ENCODE results near the gene NOB1.

The NOB1 gene

DNA sequence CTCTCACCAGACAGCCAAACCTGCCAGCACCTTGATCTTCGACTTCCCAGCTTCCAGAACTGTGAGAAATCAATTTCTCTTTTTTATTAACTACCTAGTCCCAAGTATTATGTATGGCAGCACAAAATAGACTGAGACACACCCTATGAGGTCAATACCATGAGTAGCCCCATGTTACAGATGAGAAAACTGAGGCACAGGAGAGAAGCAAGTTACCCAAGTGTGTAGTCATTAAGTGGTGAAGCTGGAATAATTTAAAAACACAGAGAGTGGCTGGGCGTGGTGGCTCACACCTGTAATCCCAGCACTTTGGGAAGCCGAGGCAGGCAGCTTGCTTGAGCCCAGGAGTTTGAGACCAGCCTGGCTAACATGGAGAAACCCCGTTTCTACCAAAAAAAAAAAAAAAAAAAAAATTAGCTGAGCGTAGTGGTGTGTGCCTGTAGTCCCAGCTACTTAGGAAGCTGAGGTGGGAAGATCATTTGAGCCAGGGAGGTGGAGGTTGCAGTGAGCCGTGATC lies 33.2 kb downstream of the NOB1 start:
- no peak for DNase-seq (ENCODE audit: low read depth)

DNA sequence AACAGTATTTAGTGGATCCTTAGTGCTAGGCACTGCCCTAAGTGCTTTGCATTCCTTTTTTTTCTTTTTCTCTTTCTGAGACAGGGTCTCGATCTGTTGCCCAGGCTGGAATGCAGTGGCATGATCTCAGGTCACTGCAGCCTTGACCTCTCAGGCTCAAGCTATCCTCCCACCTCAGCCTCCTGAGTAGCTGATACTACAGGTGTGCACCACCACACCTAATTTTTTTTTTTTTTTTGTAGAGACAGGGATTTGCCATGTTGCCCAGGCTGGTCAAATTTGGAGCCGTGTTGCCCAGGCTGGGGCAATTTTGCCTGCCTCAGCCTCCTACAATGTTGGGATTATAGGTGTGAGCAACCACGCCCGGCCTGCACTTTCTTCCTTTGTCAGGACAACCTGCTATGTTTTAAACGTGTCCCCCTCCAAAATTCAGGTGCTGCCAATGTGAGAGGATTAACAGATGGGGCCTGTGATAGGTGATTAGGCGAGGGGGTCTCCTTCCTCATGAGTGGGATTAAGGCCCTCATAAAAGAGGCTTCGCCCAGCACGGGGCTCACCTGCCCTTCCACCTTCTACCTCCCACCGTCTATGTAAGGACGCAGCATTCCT lies 33.8 kb downstream of the NOB1 start:
- DNase-seq (ENCODE audit: low read depth) = no peak

DNA sequence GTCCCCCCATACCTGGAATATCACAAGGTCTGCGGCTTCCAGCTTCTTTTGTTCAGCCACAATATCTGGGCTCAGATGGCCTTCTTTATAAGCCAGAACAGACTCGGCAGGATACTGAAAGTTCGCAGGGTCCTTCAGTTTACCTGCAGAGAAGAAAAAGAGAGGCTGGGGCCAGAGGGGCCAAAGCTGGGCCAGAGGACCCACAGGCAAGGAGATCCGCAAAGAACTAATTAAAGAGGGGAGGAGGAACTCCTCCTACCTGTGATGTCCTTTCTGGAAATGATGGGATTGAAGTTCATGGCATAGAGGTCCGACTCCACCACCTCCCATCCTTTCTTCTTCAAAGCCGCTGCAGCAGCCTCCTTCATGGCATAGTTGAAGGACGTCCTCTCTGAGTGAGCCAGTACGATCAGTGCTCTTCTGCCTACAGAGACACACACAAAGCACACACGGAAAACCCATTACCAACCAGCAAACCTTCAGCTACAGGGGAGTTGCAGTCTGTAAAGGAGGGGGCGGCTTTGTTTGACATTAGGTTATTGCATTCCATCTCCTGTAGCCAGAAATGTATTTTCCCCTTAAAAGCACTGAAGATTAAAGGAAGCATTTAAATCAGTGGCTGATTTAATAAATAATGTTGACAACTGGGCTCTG lies 36.5 kb downstream of the NOB1 start:
- DNase-seq (ENCODE audit: low read depth) = no peak

DNA sequence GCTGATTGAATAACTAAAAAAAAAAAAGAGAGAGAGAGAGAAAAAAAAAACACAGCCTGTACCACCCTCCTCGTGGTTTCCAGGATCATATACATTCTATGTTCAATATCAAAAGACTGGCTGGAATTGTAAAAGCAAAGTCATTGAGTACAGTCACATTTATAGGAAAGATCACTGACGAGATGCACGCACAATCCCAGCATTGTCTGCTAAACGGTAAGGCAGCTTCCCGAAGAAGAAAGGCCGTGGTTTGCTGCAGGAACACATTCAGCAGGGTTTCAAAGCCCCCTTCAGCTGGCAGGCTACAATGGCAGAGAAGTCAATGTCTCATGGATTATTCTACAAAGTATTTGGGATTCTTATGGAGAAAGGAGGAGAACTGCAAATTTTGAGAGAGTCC lies 37.7 kb downstream of the NOB1 start:
- DNase-seq (ENCODE audit: low read depth) = no peak

DNA sequence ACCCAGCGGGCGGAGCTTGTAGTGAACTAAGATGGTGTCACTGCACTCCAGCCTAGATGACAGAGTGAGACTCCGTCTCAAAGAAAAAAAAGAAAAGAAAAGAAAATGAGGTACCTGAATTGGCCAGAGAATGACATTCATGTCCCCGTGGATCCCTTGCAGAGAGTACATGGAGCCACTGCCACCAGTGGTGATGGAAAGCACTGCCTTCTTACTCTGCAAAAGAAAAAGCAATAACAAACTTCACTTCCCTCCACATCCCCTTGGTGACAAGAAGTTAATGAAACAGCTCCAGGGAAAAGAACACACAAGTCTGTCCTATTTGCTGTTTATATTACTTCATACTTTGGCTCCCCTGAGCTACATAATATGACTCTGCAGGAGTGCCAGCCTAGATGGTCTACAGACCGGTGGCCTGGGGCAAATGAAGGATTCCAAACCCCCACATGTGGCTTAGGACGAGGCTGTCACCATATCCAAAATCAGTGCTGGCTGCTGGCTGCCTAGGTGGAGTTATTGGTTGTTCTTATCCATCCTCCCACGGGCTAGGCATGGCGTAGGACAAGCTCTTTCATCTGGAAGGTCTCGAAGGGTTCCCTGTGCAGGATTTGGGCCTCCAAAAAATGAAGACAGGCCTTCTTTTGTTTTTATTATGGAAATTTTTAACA lies 41.7 kb downstream of the NOB1 start:
- DNase-seq (ENCODE audit: low read depth) = no peak

DNA sequence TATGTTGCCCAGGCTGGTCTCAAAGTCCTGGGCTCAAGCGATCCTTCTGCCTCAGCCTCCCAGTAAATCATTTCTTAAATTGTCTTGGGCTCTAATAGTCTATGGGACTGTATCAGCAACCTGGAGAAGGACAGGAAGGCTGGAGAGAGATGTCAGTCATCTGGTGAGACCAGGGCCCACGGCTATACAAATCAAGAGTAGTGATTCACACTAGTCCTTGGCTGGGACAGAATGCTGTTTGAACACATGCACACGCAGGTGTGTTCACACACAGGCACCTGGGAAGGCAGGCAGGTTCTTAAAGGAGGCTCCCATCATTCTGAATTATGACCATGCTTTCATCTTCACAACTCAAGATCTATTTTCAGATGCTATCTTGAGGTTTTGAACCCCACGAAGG lies 42.4 kb downstream of the NOB1 start:
- no peak for DNase-seq (ENCODE audit: low read depth)

DNA sequence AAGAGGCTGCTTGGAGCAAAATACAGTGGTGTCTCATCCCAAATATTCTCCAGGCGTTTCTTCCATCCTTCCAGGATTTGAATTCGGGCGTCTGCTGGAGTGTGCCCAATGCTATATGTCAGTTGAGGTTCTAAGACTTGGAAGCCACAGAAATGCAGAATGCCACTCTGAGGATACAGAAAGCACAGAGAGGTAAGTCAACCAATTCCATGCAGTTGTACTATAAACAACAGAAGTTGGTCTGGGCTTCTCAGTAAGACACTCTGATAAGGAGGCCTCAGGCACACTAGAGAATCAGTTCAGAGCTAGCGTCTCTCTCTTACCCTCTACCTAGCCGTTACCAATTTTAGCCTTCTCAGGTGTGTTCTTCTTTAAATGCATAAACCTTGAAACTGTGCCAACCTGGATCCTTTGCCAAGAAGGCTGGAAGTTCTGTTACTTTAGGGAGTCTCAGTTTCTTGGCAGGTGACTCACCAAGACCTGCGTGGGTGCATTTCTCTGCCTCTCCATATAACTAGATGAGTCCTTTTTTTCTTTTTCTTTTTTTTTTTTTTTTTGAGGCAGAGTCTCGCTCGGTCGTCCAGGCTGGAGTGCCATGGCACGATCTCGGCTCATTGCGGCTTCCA lies 43.5 kb downstream of the NOB1 start:
- peak; percentile 81 for DNase-seq (ENCODE audit: low read depth)

DNA sequence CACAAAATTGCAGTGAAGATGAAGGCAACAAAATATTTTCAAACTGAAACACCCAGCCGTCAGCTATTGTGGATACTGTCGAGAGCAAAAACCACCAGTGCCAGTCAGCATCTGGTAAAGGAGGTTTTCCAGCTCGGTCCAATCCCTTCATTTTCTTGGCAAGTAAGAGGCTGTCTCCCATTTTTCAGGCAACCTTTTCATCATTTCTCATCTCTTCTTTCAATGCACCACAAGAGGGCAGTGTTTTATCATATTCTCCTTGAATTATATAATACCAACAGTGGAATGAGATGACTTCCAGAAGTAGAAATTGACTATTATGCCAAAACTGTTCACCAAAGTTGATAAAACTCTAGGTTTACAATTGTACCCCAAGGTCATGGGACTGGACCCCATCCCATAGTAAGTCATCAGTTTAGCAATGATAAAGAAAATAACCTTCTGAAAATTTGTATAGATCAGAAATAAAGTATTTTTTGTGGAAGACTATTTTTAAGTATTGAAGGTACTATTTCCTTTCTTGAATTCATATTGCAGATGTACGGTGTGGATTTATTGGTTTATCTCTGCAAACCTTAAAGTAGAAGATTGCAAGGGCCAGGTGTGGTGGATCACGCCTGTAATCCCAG lies 45.2 kb downstream of the NOB1 start:
- peak; percentile 85 for DNase-seq (ENCODE audit: low read depth)

DNA sequence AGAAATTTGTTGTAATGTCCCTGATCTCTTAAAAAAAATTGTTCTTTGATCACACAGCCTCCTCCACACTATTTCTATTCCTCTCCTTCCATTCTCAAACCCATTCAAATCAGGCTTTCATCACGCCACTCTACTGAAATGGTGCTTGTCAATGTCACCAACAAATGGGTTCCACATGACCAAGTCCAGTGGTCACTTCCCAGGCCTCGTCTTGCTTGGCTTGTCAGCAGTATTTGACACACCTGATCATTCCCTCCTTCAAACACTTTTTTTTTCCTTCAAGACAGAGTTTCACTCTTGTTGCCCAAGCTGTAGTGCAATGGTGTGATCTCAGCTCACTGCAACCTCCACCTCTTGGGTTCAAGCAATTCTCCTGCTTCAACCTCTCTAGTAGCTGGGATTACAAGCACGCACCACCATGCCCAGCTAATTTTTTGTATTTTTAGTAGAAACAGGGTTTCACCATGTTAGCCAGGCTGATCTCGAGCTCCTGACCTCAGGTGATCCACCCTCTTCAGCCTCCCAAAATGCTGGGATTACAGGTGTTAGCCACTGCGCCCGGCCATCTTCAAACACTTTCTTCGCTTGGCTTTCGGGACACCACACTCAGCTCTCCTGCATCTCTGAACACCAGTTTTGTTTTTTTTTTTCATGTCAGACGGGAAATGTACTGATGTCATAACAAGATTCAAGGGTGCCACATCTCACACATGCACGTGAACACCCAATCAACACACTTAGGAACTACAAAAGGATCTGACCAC lies 46.6 kb downstream of the NOB1 start:
- no peak for DNase-seq (ENCODE audit: low read depth)

DNA sequence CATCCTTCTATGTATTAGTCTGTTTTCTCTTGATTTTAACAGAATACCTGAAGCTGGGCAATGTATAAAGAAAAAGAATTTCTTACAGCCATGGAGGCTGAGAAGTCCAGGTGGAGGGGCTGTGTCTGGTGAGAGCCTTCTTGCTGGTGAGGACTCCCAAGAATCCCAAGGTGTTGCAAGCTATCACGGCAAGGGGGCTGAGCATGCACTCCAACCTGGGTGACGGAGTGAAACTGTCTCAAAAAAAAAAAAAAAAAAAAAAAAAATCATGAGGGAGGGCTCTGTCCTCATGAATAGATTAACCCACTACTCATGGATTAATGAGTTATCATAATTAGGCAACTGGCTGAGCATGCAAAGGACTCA lies 47.8 kb downstream of the NOB1 start:
- DNase-seq (ENCODE audit: low read depth) = no peak

DNA sequence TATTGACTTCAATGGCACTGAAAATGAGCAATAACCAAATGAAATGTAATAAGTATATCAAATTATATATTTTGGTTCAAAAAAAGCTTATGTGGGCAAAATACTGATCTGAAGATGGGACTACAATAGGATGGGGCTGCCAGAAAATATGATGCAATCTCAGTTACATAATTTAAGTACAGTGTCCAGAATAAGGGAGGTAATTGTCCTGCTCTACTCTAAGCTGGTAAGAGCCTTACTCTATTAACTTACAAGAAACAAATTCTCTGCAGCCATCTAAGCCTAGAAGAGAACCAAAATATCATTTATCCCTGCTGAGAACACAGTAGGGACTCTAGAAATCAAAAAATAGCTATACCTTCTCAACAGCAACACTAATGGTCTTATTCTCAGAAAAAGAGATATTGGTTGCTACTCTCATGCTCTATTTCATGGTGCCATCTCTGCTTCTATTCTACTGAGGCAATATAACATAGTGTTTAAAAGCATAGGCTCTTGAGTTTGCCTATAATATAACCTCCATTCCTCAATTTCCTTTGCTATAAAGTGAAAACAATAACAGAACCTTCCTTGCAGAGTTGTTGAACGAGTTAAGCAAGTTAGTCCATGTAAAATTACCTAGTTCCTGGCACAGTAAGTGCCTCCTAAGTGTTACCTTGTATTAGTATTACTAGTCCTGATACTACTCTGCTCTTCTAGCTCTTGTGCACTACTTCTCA lies 48.3 kb downstream of the NOB1 start:
- no peak for DNase-seq (ENCODE audit: low read depth)

DNA sequence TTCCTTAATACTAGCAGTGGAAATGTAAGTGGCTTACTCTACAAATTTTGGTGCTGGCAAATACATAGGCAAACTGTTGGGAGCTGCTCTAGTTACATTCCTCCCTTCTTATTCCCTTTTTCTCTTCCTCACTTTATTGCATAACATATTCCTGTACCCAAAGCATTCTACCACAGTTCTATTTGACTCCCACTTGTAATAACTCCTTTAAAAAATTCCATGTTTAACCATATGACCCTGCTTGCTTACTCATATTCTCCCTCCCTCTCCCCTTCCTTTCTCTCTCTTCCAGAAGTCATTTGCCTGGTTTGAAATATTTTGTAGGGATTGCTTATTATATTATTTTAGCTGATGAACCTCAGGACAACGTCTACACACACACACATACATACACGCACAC lies 51.1 kb downstream of the NOB1 start:
- DNase-seq (ENCODE audit: low read depth) = no peak

DNA sequence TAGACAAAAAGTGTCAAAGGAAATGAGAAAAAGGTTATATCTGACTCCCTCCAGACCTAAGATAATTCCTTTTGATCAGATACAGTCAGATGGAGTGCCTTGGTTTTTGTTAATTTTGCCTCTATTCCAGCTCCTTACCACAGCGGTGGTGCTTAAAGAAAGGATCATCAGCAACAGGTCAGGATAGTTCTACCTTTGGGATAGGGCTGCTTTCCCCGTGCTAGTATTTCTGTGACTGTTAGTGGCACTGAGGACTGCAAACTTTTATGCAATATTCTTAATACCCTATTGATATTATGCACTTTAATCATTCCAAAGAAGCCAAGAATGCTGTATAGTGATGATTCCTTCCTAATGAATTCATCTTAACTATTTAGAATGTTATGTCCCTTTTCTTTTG lies 52.9 kb downstream of the NOB1 start:
- DNase-seq (ENCODE audit: low read depth) = no peak

DNA sequence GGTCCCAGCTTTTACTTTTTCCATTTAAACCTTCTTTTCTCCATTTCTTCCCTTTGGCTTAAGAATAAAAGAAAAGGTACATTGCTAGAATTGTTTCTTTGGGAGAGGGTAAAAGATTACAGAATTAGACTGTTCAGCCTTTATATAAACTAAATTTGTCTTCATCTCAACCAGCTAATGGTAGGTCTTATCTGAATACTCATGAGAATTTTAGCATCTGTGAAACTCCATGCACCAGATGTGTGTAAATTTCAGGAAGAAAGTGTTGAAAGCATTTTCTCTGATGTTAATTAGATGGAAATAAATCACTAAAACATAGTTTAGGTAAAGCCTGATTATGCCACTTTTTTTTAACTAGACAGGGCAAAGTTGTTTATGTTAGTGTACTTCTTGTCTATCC lies 53.3 kb downstream of the NOB1 start:
- DNase-seq (ENCODE audit: low read depth) = no peak

DNA sequence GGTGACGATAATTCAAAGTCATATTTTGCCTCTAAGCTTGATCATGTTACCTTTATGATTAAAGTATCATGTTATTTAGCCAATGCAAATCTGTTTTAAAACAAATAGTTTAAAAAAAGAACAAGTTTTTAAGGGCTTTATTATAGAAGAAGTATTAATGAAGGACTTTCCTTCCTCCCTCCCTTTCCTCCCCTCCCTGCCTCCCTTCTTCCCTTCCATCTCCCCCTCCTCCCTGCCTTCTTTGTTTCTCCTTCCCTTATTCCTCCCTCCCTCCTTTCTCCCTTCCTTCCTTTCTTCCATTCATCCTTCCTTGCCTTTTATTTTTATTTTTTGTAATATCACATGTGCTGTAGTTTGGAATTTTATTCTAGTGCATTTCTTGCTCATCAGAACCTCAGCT lies 54.8 kb downstream of the NOB1 start:
- DNase-seq (ENCODE audit: low read depth) = no peak

DNA sequence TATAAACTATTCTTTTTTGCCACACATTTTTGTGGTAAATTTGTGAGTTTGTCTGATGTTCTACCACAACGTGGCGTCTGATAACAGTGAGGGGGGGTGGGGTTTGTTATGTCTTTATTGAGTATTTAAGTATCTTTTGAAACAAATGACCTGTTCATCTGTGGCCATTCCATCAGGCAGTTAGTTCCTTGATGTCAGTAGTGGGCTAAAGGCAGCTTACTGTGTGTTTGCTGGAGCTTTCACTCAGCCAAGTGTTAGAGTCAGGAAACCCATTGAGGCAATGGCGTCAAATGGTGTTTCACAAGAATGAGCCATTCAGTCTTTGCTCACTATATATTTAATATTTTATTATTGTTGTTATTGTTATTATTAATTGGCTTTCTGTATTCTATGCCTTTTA lies 56.3 kb downstream of the NOB1 start:
- DNase-seq (ENCODE audit: low read depth) = no peak

DNA sequence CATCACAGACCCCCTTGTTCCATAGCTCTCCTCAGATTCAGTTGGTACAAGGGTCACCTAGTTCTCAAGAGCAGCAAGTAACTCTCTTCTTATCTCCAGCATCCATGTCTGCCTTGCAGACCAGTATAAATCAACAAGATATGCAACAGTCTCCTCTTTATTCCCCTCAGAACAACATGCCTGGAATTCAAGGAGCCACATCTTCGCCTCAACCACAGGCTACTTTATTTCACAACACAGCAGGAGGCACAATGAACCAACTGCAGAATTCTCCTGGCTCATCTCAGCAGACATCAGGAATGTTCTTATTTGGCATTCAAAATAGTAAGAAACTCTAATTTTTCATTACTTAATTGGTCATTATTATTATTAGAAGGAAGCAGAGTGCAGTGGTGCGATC lies 60.8 kb downstream of the NOB1 start:
- DNase-seq (ENCODE audit: low read depth) = no peak

DNA sequence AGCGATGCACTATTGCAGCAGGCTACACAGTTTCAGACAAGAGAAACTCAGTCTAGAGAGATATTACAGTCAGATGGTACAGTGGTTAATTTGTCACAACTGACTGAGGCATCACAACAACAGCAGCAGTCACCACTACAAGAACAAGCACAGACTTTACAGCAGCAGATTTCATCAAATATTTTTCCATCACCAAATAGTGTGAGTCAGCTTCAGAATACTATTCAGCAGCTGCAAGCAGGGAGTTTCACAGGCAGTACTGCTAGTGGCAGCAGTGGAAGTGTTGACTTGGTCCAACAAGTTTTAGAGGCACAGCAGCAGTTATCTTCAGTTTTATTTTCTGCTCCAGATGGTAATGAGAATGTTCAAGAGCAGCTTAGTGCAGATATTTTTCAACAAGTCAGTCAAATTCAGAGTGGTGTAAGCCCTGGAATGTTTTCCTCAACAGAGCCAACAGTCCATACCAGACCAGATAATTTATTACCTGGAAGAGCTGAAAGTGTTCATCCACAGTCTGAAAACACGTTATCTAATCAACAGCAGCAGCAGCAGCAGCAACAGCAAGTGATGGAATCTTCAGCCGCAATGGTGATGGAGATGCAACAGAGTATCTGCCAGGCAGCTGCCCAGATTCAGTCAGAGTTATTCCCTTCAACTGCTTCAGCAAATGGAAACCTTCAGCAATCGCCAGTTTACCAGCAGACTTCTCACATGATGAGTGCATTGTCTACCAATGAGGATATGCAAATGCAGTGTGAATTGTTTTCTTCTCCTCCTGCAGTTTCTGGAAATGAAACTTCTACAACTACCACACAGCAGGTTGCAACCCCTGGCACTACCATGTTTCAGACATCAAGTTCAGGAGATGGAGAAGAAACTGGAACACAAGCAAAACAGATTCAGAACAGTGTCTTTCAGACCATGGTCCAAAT lies 62.5 kb downstream of the NOB1 start:
- peak; percentile 22 for DNase-seq (ENCODE audit: low read depth)

Measured in ELR (cell line).